PC-9 (cell line): ENCODE data around the gene DNAJC13.

ENCODE experiments used
- EZH2 ChIP-seq: fragments of 200-600 bp; sonication (generic); IDR thresholded peaks from 2 replicates; pipeline ENCODE4 v1.8.0; 2017; ENCODE audit warnings: antibody characterized with exemption, low read depth
- TF ChIP-seq, protein P1 (sequence below): fragments of 200-600 bp; sonication (generic); conservative IDR thresholded peaks from 2 replicates; pipeline ENCODE4 v1.6.1; 2017; ENCODE audit warnings: mixed run types, antibody characterized with exemption, mild to moderate bottlenecking, moderate library complexity

DNA sequence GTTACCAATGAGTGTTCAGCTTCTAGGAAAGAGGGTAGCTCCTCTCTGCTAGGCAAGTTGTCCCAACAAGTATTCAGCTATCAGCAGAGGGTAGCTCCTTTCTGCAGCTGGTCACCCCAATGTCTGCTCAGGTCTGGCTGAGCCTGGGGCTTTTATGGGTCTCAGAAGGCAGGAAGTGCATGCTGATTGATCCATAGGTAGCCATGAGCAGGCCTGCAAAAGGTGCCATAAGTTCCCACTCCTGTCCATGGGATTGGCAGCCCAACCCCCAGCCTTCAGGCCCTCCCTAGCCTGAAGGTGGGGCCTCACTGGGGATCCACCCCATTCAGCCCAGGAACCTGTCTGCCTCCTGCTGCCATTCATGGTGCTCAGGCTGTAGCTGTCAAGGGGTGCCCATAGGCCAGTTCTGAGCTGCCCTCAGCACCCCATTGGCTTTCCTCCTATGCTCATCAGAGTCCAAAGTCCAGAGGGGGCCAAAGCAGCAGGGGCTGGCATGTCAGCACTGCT is 34.6 kb upstream of the DNAJC13 start:
- TF ChIP-seq, protein P1, sequence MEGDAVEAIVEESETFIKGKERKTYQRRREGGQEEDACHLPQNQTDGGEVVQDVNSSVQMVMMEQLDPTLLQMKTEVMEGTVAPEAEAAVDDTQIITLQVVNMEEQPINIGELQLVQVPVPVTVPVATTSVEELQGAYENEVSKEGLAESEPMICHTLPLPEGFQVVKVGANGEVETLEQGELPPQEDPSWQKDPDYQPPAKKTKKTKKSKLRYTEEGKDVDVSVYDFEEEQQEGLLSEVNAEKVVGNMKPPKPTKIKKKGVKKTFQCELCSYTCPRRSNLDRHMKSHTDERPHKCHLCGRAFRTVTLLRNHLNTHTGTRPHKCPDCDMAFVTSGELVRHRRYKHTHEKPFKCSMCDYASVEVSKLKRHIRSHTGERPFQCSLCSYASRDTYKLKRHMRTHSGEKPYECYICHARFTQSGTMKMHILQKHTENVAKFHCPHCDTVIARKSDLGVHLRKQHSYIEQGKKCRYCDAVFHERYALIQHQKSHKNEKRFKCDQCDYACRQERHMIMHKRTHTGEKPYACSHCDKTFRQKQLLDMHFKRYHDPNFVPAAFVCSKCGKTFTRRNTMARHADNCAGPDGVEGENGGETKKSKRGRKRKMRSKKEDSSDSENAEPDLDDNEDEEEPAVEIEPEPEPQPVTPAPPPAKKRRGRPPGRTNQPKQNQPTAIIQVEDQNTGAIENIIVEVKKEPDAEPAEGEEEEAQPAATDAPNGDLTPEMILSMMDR = no peak
- TF ChIP-seq EZH2 = no peak
